OCI-M2 (cell line): ENCODE results near the gene PYGO2.
A peak's percentile ranks its signal among the peaks of the same experiment; 100 is the strongest.

Source experiments
- DNase-seq: peaks from one replicate; lab custom pipeline; 2025; ENCODE audit not compliant: unreplicated experiment; lab: John Stamatoyannopoulos, UW

The PYGO2 gene

GRCh38 chr1:154963643-154964042, 2.1 kb upstream of the PYGO2 start:
- DNase-seq: no peak

DNA sequence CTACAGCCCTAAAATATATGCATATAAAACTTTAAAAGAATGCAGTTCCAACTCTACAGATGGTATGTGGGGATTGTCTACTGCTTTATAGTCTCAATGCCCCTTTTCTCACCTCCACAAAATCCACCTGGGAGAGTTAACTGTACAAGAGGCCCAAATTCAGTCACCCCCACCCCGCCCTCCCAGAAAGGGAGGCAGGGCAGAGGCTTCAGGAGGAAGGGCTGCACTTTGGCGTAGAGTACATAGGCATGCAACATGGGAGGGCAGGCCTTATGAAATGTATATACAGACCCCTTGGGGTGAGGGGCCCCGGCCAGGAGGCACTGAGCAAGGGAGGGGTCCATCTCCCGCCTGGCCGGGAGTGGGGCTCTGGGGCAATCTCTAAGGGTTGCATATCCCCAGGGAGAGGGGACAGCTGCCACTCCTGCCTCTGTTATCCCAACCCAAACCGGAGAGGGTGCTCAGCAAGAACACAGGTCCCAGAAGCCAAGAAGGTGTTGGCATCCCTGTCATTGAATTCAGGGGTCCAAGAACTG, 1.3 kb upstream of the PYGO2 start:
- DNase-seq: no peak

DNA sequence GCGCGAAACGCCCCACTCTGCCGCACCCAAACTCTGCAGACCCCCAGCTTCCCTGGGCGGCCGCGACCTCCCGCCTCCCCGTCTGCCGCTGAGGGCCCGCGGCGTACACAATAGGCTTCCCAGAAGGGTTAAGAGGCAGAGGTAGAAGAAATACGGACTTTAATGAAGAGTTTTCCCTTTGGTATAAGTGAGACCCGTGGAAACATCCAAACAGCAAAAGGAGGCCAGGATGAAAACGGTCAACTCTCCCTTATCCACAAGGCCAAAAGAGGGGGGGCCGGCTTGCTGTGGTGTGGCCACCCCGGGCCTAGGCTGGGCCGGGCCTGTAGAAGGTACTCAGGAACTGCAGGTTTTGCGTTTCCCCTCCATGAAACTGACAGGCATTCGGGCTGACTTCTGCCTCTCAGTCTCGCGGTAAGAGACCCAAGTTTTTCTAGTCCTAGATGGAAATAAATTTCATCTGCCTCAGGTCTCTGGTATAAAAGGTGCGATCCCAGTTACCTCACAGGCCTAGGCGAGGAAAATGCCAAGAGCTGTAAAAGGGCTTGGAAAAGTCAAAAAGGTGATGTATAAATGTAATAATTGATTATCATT, 671 bp upstream of the PYGO2 start:
- no peak for DNase-seq

- no peak for DNase-seq
Measured at GRCh38 chr1:154960446-154961136, 991 bp downstream of the PYGO2 start.

DNA sequence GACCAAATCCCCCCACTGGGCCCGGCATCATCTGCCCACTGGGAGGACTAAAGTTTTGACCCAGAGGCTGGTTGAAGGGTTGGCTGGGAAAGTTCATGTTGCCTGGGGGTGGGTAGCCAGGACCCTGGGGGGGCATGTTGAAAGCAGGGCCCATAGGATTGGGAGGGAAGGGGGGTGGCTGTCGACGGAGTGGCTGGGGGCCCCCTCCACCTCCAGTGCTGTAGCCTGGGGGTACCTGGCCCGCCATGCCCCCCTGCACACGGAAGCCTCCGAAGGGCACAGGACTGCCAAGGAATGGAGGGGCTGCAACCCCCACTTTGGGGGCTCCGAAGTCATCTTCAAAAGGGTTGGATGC, 2.2 kb downstream of the PYGO2 start:
- DNase-seq: no peak

DNA sequence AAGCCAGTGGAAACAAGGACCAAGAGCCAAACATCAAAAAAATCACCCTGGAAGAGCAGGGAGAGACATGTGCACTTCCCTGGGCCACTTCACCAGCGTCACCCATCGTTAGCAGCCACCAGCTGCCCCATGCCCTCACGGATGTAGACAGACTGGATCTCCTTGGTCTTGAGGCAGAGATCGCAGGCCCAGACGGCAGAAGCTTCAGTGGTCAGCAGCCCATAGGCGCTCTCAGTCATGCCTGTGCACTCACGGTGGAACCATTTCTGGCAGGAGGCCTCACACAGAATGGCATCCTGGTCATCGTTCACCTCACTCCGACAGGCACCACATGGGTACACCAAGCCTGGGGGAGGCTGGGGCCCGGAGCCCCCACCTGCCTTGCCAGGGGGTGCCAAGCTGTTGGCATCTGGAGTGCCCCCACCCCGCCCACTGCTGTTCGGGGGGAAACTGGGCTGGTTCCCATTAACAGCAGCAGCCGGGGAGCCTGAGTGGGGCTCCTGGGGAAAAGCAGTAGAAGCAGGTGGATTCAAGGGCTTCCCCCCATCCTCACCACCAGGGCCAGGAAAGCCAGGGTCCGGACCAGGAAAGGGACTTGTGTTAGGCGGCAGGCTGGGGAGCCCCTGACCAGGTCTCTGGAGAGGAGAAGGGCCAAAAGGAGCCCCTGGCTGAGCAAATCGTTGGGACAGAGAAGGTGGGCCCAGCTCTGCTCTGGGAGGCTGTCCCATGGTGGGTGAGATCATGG, 2.7 kb downstream of the PYGO2 start:
- DNase-seq: no peak

GRCh38 chr1:154958036-154958435, 3.5 kb downstream of the PYGO2 start:
- no peak for DNase-seq

- DNase-seq: no peak
Measured at GRCh38 chr1:154957091-154957657, 4.4 kb downstream of the PYGO2 start.

DNA sequence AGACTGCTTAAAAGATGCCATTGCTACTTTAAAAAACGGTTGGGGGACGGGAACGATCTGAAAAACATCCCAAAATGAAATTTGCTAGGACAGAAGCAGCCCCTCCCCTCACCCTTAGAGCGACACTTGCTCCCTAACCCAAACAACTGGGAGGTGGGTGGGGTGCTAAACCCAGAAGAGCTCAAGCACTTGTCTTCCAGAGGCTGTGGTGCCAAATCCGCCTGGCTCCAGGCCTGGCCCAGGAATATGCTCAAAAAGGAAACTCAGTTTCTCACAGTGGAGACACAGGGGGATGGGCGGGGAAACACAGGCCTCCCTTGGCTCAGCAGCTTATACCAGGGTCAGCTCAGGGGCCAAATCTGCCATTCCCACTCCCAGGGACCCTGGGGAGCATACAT, 5.0 kb downstream of the PYGO2 start:
- DNase-seq: no peak

GRCh38 chr1:154955718-154956543, 5.7 kb downstream of the PYGO2 start, which contains the start of gene PBXIP1:
Gene PBXIP1 (minus strand): TSS chr1:154956099. CDS start chr1:154953721, 2,378 bp downstream.
- DNase-seq: peak; percentile 60

GRCh38 chr1:154955039-154955717, 6.4 kb downstream of the PYGO2 start:
- no peak for DNase-seq

GRCh38 chr1:154954541-154954940, 7.0 kb downstream of the PYGO2 start:
- DNase-seq: no peak

- no peak for DNase-seq
Measured at GRCh38 chr1:154953611-154954038, 8.0 kb downstream of the PYGO2 start.

- no peak for DNase-seq
Measured at GRCh38 chr1:154952664-154953063, 8.9 kb downstream of the PYGO2 start.

DNA sequence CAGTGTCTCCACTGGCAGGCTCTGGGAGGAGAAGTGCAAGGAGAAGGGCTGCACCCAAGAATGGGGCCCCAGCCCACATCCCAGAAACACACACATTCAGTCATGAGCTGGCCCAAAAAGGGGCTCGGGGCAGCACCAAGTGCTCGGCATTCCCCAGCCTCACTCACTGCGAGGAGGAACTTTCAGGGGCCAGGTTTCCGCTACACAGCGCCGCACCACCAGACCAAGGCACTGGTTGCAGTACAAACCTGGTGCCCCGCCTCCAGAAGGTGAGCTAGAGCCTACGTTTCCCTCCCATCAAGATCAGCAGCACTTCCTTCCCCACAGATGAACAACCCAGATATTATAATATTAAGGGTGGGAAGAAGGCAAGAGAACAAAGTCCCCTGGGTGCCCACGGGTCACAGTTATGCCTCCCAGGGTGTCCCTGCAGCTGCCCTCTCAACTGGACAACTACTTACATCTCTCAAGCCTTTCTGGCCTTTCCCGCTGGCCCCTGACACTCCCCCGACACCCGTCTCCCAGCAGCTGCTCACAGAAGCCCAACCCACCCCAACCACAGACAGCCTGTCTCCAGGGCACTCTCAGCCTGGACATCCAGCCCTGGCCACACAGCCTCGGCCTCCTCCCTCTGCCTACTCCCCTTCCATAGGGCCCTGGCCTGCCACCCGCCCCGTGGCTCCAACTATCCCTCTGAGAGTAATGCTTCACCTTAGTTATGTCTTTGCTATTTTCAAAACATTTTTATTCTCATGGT, 9.5 kb downstream of the PYGO2 start:
- DNase-seq: no peak

DNA sequence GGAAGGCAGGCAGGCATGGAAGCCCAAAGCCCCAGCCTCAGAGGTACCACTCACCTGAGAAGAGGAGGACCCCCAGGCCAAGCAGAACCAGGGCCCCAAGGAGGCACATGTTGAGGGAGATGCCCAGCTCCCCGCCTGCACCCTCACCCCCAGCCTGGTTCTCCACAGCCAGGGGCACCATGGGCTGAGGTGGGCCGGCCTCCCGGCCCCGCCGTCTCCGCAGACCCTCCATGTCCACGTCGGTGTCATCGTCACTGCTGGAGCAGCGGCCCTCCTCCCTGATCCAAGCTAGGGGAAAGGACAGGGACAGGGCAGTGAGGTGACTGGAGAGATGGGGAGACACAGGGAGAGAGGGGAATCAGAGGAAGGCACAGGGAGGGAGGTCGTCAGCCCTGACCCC, 13.5 kb downstream of the PYGO2 start:
- DNase-seq: no peak

DNA sequence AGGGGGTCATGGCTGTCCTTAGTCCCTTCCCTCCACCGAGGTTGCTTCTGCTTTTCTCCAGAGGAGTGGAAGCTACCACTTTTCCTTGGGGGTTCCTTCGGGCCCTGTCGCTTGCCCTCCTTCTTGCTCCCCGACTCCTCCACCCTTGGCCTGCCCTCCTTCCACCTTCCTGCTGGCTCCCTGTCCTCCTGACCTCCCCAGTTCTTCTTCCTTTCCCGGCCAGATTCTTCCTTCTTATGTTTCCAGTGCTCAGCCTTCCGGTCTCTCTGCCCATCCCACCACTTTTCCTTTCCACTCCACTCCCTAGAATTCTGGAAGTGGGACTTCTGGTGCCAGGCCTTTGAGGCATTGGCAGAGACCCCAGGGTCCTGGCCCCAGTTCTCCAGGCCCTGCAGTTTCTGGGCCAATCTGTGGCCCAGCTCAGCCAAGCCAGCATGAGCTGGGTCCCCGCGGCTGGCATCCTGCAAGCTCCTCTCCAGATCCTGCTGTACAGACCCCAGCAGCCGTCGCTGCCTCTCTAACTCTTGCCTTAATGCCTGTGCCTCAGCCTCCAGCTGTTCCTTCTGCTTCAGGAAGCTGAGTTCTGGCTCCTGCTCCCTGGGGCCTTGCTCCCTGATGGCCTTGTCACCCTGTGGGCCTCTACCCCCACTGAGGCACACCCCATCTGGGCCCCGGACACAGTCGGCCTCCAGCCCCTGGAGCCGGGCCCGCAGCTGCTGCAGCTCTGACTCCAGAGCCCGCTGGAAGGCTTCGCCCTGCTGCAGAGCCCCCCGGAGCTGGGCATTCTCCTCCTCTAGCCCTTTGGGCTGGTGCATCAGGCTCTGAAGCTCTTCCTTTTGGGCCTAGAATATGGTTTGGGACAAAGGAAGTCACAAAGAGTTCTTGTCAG, 15.4 kb downstream of the PYGO2 start:
- no peak for DNase-seq

DNA sequence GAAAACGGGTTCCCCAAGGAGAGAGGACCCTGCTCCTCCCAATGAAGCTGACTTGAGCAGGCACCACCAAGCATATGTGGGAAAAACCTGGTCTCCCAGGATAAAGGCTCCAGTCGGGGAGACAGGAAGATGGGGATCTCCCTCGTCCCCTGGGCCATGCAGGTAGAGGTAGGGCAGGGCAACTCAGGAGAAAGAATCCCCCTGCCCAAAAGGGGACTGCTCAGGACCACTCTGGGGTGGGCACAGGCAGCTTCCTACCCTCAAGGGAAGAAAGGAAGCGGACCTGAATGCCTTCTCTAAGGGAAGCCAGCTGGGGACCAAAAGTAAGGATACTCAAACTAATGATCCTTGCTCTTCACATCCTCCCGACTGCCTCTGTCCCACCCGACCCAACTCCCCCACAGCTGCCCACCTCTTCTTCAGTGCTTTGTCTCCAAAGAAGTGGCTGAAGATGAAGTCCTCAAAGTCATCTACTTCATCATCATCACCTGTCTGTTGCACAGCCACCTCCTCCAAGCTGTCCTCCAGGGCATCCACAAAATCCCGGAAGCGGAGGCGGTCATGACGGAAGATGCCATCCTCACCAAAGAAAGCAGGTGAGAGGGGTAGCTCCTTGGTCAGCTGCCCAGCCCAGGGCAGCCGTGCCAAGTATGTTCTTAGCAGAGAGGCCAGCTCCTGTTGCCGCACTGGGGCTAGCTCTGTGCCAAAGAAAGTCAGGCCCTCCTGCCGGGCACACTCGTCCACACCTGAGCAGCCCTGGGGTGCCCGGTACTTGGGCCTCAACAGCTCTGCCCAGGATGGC, 16.2 kb downstream of the PYGO2 start:
- DNase-seq: no peak
